HepG2 (cell line): Measurements from ENCODE around the gene DCST2. TPM values are rescaled to one million over a fixed set of nuclear protein-coding genes. Genes with fewer than 3 reads are reported as not detected.
A peak's percentile ranks its signal among the peaks of the same experiment; 100 is the strongest.

Experiments used
- ATAC-seq: fragments of 200-7000 bp; cut with Tn5 transposase; 3 replicates; pipeline ENCODE4 v1.9.1; 2020; ENCODE audit warnings: mild to moderate bottlenecking, moderate library complexity
- BruUV-seq: library from RNA; stranded (reverse); fragments of 400-500 nt; replicated peaks from 2 replicates; lab custom pipeline; 2021; lab: Mats Ljungman, UMichigan
- CTCF ChIA-PET: fragments of 300-600 bp; formaldehyde crosslinking; extraction: SDS; loops from one replicate; lab custom pipeline; 2021; ENCODE audit warnings: low total read pairs, inconsistent platforms, low intra/inter-chr PET ratio; lab: Yijun Ruan, JAX
- POLR2A ChIA-PET: fragments of 350-600 bp; sonication (Branson Sonifier 250); formaldehyde crosslinking; loops from one replicate; lab custom pipeline; 2020; ENCODE audit warnings: antibody characterized with exemption, inconsistent platforms; lab: Yijun Ruan, JAX
- DNase-seq: peaks from one replicate; pipeline ENCODE4 v3.0.0-alpha.2; 2015; ENCODE audit warnings: low spot score
- FAIRE-seq: peaks from 3 replicates; lab custom pipeline; 2011; peaks lifted over from hg19 to GRCh38; lab: Jason Lieb, UNC
- H2AFZ ChIP-seq: one replicate; pipeline ENCODE4 v1.6.1; 2011; ENCODE audit warnings: low read length, inconsistent platforms
- H3K27ac ChIP-seq: fragments of 300-600 bp; 3 replicates; pipeline ENCODE4 v1.8.0; 2011; ENCODE audit warnings: mixed run types, mild to moderate bottlenecking, mixed read lengths, low read length, inconsistent platforms; ENCODE audit not compliant: insufficient read depth; ENCODE audit errors: extremely low read length
- H3K27me3 ChIP-seq, 2 experiments: fragments of 200-600 bp in 1 of 2; 2 replicates in 1 of 2; 3 replicates in 1 of 2; pipeline versions ENCODE4 v1.6.0 to v1.8.0; 2011; ENCODE audit warnings: low read length in 2 of 2, mild to moderate bottlenecking in 2 of 2, moderate library complexity in 2 of 2, inconsistent platforms in 1 of 2; ENCODE audit not compliant: insufficient read depth in 2 of 2, control insufficient read depth in 1 of 2
- H3K36me3 ChIP-seq, 2 experiments: fragments of 200-600 bp in 1 of 2; replicated peaks in 1 of 2; 2 replicates in 1 of 2; 3 replicates in 1 of 2; pipeline versions ENCODE4 v1.5.1 to v1.8.0; 2011; ENCODE audit warnings: low read length in 2 of 2, inconsistent platforms in 1 of 2; ENCODE audit not compliant: insufficient read depth in 2 of 2, control insufficient read depth in 1 of 2
- H3K4me1 ChIP-seq: 2 replicates; pipeline ENCODE4 v1.5.1; 2012; ENCODE audit warnings: low read length, inconsistent platforms; ENCODE audit not compliant: insufficient read depth
- H3K4me2 ChIP-seq: 2 replicates; pipeline ENCODE4 v1.6.0; 2011; ENCODE audit warnings: low read depth, low read length, inconsistent platforms
- H3K4me3 ChIP-seq, 3 experiments: fragments of 200-600 bp in 1 of 3; sonication (generic), shearing (Covaris generic) in 1 of 3; replicated peaks in 1 of 3; 2 replicates each; pipeline ENCODE4 v1.5.1; 2011 to 2016; ENCODE audit warnings: low read length in 3 of 3, inconsistent platforms in 2 of 3, low read depth in 2 of 3, mild to moderate bottlenecking in 2 of 3, control low read depth in 1 of 3, mixed read lengths in 1 of 3; ENCODE audit not compliant: insufficient read depth in 1 of 3
- H3K79me2 ChIP-seq: one replicate; pipeline ENCODE4 v1.6.1; 2011; ENCODE audit warnings: low read length, inconsistent platforms; ENCODE audit not compliant: insufficient read depth
- H3K9ac ChIP-seq: 2 replicates; pipeline ENCODE4 v1.6.0; 2011; ENCODE audit warnings: mild to moderate bottlenecking, low read depth, low read length, inconsistent platforms; ENCODE audit not compliant: insufficient read depth
- H3K9me3 ChIP-seq: 2 replicates; pipeline ENCODE4 v1.5.1; 2012; ENCODE audit warnings: mild to moderate bottlenecking, low read length
- H4K20me1 ChIP-seq: 2 replicates; pipeline ENCODE4 v1.6.0; 2011; ENCODE audit warnings: inconsistent platforms, mild to moderate bottlenecking, low read length, moderate library complexity; ENCODE audit not compliant: insufficient read depth
- WGBS: methylation state at CpG from one replicate; pipeline ENCODE4 v1.1.6; 2017; ENCODE audit warnings: low lambda C conversion rate; 5-methylcytosine and 5-hydroxymethylcytosine counted together
- in situ Hi-C: cut with HindIII; loops from 2 replicates; pipeline ENCODE4 v1.10.0; 2017; ENCODE audit warnings: low pct_unique_long_range_greater_than_20kb; ENCODE audit not compliant: extremely low pct_ligation_motif_present
- intact Hi-C: fragments of 100-400 bp; cut with micrococcal nuclease; formaldehyde crosslinking; loops from one replicate; pipeline ENCODE4 v1.10.0; 2022; ENCODE audit not compliant: unreplicated experiment
- polyA plus RNA-seq, 8 experiments: library from polyadenylated mRNA; depleted of rRNA in 3 of 8; stranded (reverse) in 7 of 8; unstranded in 1 of 8; fragments of >200 nt; fragmentation: Illumina TruSeq in 4 of 8; extraction: Trizol in 4 of 8; gene quantifications; 2 replicates each; pipeline versions ENCODE4 v1.2.1 to v1.2.3, GENCODE V29; 2011 to 2016; ENCODE audit warnings: low read depth in 4 of 8, missing spikeins in 1 of 8, mixed read lengths in 1 of 8; ENCODE audit not compliant: insufficient read depth in 1 of 8
- total RNA-seq, 5 experiments: library from RNA; depleted of rRNA; stranded (reverse); fragments of >200 nt; fragmentation: Illumina TruSeq; extraction: Trizol; gene quantifications; 2 replicates each; pipeline ENCODE4 v1.2.3, GENCODE V29; 2016; ENCODE audit warnings: low read depth in 1 of 5
- TF ChIP-seq, protein P1 (sequence below): sonication (generic); formaldehyde crosslinking; IDR thresholded peaks from 2 replicates; pipeline ENCODE4 v1.9.0; 2021; ENCODE audit warnings: missing genetic modification reagents, borderline replicate concordance

The DCST2 gene
- total and polyA plus RNA-seq, 2 of the 13 experiments (the other 11 are each of a cell fraction or from before 2014, with no cell fraction given) = 0.74 TPM; not detected in 1

DNA sequence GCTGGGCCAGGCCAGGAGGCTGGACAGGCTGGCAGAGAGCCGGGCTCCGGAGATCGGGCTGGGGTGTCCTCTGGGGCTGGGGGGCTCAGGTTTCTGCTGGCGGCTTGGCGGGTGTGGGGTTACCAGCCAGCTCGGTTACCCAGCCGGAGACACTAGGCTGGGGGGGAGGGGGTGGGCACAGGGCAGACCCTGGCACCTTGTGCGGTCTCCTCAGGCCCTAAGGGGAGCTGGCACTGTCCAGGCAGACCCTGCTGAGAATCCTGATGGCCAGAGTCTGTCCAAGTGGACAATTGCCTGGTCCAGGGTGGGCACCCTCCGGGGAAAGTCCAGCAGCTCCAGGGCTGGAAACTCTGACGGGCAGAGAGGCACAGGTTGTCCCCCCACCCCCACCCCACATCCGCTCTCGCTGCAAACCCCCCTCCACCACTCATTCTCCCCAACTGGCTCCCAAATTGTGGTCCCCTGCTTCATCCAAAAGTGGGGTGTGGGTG, 24.3 kb downstream of the DCST2 start:
- H3K36me3 ChIP-seq = peaks cover 3 to 20% of the 10 kb centered on the region in 2 experiments; a peak in 4 of 5 replicates
- no TSS peak for BruUV-seq
- in situ Hi-C loops = no loop called here
- no peak for FAIRE-seq
- H3K4me1 ChIP-seq = peaks cover 93% of the 10 kb centered on the region
- no peak for ATAC-seq
- intact Hi-C loops = no loop called here
- no peaks in the 10 kb centered on the region for H3K9me3 ChIP-seq
- DNase-seq = no peak
- WGBS = 100% methylated on average over 5 of the region's 12 CpGs
- ChIA-PET POLR2A (interaction anchor here (0.8 kb wide), 1 partner anchor 8 kb away, joined by 3 read pairs; no protein-coding TSS in a partner anchor), CTCF (no interaction called here)
- peaks cover 34% of the 10 kb centered on the region for H3K79me2 ChIP-seq
- H3K9ac ChIP-seq = no peak overlapping the region
- no peak overlapping the region for H3K4me3 ChIP-seq
- H3K27ac ChIP-seq = peak overlapping the region; percentile 30
- H4K20me1 ChIP-seq = peaks cover 11% of the 10 kb centered on the region; the same call in 1 of the 2 replicates
- TF ChIP-seq, protein P1, sequence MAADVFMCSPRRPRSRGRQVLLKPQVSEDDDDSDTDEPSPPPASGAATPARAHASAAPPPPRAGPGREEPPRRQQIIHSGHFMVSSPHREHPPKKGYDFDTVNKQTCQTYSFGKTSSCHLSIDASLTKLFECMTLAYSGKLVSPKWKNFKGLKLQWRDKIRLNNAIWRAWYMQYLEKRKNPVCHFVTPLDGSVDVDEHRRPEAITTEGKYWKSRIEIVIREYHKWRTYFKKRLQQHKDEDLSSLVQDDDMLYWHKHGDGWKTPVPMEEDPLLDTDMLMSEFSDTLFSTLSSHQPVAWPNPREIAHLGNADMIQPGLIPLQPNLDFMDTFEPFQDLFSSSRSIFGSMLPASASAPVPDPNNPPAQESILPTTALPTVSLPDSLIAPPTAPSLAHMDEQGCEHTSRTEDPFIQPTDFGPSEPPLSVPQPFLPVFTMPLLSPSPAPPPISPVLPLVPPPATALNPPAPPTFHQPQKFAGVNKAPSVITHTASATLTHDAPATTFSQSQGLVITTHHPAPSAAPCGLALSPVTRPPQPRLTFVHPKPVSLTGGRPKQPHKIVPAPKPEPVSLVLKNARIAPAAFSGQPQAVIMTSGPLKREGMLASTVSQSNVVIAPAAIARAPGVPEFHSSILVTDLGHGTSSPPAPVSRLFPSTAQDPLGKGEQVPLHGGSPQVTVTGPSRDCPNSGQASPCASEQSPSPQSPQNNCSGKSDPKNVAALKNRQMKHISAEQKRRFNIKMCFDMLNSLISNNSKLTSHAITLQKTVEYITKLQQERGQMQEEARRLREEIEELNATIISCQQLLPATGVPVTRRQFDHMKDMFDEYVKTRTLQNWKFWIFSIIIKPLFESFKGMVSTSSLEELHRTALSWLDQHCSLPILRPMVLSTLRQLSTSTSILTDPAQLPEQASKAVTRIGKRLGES (CRISPR knock-in tag) = no peak
- H3K4me2 ChIP-seq = no peak overlapping the region
- no peak overlapping the region for H2AFZ ChIP-seq
- H3K27me3 ChIP-seq = no peaks in the 10 kb centered on the region
